IMR-90 (cell line): ENCODE results near the gene DZIP1.

Source experiments
- CEBPB ChIP-seq: IDR thresholded peaks from 2 replicates; pipeline ENCODE4 v1.6.1; 2012; ENCODE audit warnings: low read depth, low read length, improper control_type of control experiment
- MAZ ChIP-seq: IDR thresholded peaks from 2 replicates; pipeline ENCODE4 v1.6.1; 2012; ENCODE audit warnings: low read depth, mild to moderate bottlenecking, low read length, improper control_type of control experiment, moderate library complexity, borderline replicate concordance
- NFE2L2 ChIP-seq: fragments of 150-350 bp; IDR thresholded peaks from 2 replicates; pipeline ENCODE4 v1.6.1; 2016; ENCODE audit warnings: low read depth, mild to moderate bottlenecking, low read length
- POLR2A ChIP-seq: IDR thresholded peaks from 2 replicates; pipeline ENCODE4 v1.6.1; 2012; ENCODE audit warnings: mild to moderate bottlenecking, low read depth, low read length
- RFX5 ChIP-seq: IDR thresholded peaks from 2 replicates; pipeline ENCODE4 v1.8.0; 2012; ENCODE audit warnings: low read depth, mild to moderate bottlenecking, low read length, moderate library complexity
- TF ChIP-seq, protein P1 (sequence below): conservative IDR thresholded peaks from 2 replicates; pipeline ENCODE4 v1.5.1; 2012; ENCODE audit warnings: mild to moderate bottlenecking, low read depth, low read length, improper control_type of control experiment

DNA sequence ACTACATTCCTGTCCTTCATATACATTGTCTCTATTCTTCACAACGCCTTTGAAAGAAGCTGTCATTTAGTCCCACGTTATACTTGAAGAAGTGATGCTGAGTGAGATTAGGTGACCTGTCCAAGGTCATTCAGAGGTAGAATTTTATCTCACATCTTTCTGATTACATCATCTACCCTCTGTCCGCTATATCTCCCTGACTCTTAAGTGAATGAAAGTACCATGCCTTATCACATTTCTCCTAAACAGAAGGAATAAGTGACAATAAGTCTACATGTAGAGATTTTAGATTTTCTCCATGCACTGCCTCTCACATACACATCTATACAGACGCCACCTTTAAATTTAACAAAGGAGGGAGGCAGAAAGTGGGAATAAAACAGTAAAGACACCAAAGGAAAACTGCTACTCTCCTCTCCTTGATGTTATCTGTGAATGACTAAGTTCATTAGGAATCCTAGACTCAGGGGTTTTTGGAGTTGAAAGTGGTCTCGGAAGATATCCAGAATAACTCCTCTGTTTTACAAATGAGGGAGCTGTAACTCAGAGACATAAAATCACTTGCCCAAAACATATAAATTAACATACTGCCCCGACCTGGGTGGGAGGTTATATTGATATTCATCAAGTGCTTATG, 96.9 kb downstream of the DZIP1 start:
- TF ChIP-seq POLR2A = no peak
- TF ChIP-seq, protein P1, sequence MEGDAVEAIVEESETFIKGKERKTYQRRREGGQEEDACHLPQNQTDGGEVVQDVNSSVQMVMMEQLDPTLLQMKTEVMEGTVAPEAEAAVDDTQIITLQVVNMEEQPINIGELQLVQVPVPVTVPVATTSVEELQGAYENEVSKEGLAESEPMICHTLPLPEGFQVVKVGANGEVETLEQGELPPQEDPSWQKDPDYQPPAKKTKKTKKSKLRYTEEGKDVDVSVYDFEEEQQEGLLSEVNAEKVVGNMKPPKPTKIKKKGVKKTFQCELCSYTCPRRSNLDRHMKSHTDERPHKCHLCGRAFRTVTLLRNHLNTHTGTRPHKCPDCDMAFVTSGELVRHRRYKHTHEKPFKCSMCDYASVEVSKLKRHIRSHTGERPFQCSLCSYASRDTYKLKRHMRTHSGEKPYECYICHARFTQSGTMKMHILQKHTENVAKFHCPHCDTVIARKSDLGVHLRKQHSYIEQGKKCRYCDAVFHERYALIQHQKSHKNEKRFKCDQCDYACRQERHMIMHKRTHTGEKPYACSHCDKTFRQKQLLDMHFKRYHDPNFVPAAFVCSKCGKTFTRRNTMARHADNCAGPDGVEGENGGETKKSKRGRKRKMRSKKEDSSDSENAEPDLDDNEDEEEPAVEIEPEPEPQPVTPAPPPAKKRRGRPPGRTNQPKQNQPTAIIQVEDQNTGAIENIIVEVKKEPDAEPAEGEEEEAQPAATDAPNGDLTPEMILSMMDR = no peak
- TF ChIP-seq CEBPB = no peak
- TF ChIP-seq RFX5 = no peak
- TF ChIP-seq MAZ = no peak
- no peak for TF ChIP-seq NFE2L2
